ENCODE results near the gene GATC.
"Not testable (repeated sequence)": the region's sequence is repeated elsewhere in the genome, so short reads cannot be mapped to it uniquely, and the experiment has no call there.

Gene GATC

GRCh38 chr12:120437735-120438494, 8.3 kb upstream of the GATC start, which contains the start of gene COX6A1:
COX6A1 (plus strand) TSS chr12:120438113; CDS start chr12:120438127, 14 bp downstream.
- DNase-seq (ENCODE audit: low spot score): peak; percentile 96

- DNase-seq (ENCODE audit: low spot score): no peak
Observed at GRCh38 chr12:120438495-120439198, 7.6 kb upstream of the GATC start.

GRCh38 chr12:120439646-120440247, 6.5 kb upstream of the GATC start:
- DNase-seq (ENCODE audit: low spot score): peak; percentile 70

GRCh38 chr12:120444676-120445075, 1.6 kb upstream of the GATC start:
- DNase-seq (ENCODE audit: low spot score): no peak

- not testable (repeated sequence) for DNase-seq (ENCODE audit: low spot score)
Observed at GRCh38 chr12:120446844-120447178, 567 bp downstream of the GATC start.

- DNase-seq (ENCODE audit: low spot score): no peak
Observed at GRCh38 chr12:120447992-120448391, 1.7 kb downstream of the GATC start.

GRCh38 chr12:120452524-120452923, 6.3 kb downstream of the GATC start:
- not testable (repeated sequence) for DNase-seq (ENCODE audit: low spot score)

GRCh38 chr12:120453060-120453750, 7.0 kb downstream of the GATC start:
- no peak for DNase-seq (ENCODE audit: low spot score)

- peak; percentile 42 for DNase-seq (ENCODE audit: low spot score)
Observed at GRCh38 chr12:120453977-120454376, 7.7 kb downstream of the GATC start.

- DNase-seq (ENCODE audit: low spot score): no peak
Observed at GRCh38 chr12:120455302-120455701, 9.1 kb downstream of the GATC start.

- DNase-seq (ENCODE audit: low spot score): peak; percentile 14
Observed at GRCh38 chr12:120457133-120457532, 10.9 kb downstream of the GATC start.

GRCh38 chr12:120460157-120460556, 13.9 kb downstream of the GATC start:
- no peak for DNase-seq (ENCODE audit: low spot score)

GRCh38 chr12:120462099-120462640, 15.9 kb downstream of the GATC start:
- no peak for DNase-seq (ENCODE audit: low spot score)

- no peak for DNase-seq (ENCODE audit: low spot score)
Observed at GRCh38 chr12:120463712-120464111, 17.5 kb downstream of the GATC start.

- DNase-seq (ENCODE audit: low spot score): no peak
Observed at GRCh38 chr12:120465756-120466155, 19.5 kb downstream of the GATC start.

GRCh38 chr12:120466560-120467315, 20.5 kb downstream of the GATC start:
- DNase-seq (ENCODE audit: low spot score): peak; percentile 15

GRCh38 chr12:120467439-120467838, 21.2 kb downstream of the GATC start:
- no peak for DNase-seq (ENCODE audit: low spot score)

- DNase-seq (ENCODE audit: low spot score): peak; percentile 56
Observed at GRCh38 chr12:120468325-120468820, 22.1 kb downstream of the GATC start.

- peak; percentile 64 for DNase-seq (ENCODE audit: low spot score)
Observed at GRCh38 chr12:120468821-120469449, 22.7 kb downstream of the GATC start.

GRCh38 chr12:120469450-120470149, 23.4 kb downstream of the GATC start, which contains the start of gene SRSF9:
SRSF9 (minus strand) TSS chr12:120469748; CDS start chr12:120469609, 139 bp downstream.
- peak; percentile 100 for DNase-seq (ENCODE audit: low spot score)
